A673 (cell line): ENCODE measurements around the gene SEMA3E. TPM values are rescaled to one million over a fixed set of nuclear protein-coding genes. Genes with fewer than 3 reads are reported as not detected.
A peak's percentile ranks its signal among the peaks of the same experiment; 100 is the strongest.

Experiments
- BruUV-seq: library from RNA; stranded (reverse); fragments of 400-500 nt; replicated peaks from 2 replicates; lab custom pipeline; 2021; lab: Mats Ljungman, UMichigan
- CTCF ChIA-PET: fragments of 300-600 bp; sonication (Branson Sonifier 250); formaldehyde crosslinking; loops from one replicate; lab custom pipeline; 2022; ENCODE audit warnings: antibody characterized with exemption; lab: Charles Lee
- POLR2A ChIA-PET: fragments of 300-600 bp; sonication (Branson Sonifier 250); formaldehyde crosslinking; loops from one replicate; lab custom pipeline; 2022; ENCODE audit warnings: antibody characterized with exemption; ENCODE audit not compliant: low non-redundant PET; lab: Charles Lee
- DNase-seq: peaks from one replicate; pipeline ENCODE4 v3.0.0-alpha.2; 2015; ENCODE audit warnings: low spot score
- H3K27ac ChIP-seq: fragments of 200-600 bp; sonication (generic); 2 replicates; pipeline ENCODE4 v1.5.1; 2016; ENCODE audit warnings: mixed run types, low read depth, mild to moderate bottlenecking, mixed read lengths, antibody characterized with exemption, low read length; ENCODE audit not compliant: poor library complexity, severe bottlenecking
- H3K27me3 ChIP-seq: fragments of 200-600 bp; sonication (generic); replicated peaks from 2 replicates; pipeline ENCODE4 v1.6.1; 2017; ENCODE audit warnings: mixed run types, low read depth, mild to moderate bottlenecking, mixed read lengths, antibody characterized with exemption, low read length; ENCODE audit not compliant: insufficient read depth, poor library complexity
- H3K36me3 ChIP-seq: fragments of 200-600 bp; sonication (generic); 2 replicates; pipeline ENCODE4 v1.6.1; 2016; ENCODE audit warnings: mixed run types, mild to moderate bottlenecking, mixed read lengths, antibody characterized with exemption, low read length; ENCODE audit not compliant: insufficient read depth, poor library complexity, severe bottlenecking
- H3K4me1 ChIP-seq: fragments of 200-600 bp; sonication (generic); 2 replicates; pipeline ENCODE4 v1.6.1; 2017; ENCODE audit warnings: mixed run types, mild to moderate bottlenecking, mixed read lengths, antibody characterized with exemption, low read length; ENCODE audit not compliant: insufficient read depth, poor library complexity, severe bottlenecking
- H3K4me3 ChIP-seq: fragments of 200-600 bp; sonication (generic); 2 replicates; pipeline ENCODE4 v1.5.1; 2016; ENCODE audit warnings: low read depth, mixed run types, mild to moderate bottlenecking, mixed read lengths, low read length; ENCODE audit not compliant: poor library complexity, severe bottlenecking
- H3K9me3 ChIP-seq: fragments of 200-600 bp; sonication (generic); 2 replicates; pipeline ENCODE4 v1.6.1; 2016; ENCODE audit warnings: mixed run types, low read depth, mild to moderate bottlenecking, mixed read lengths, antibody characterized with exemption, low read length; ENCODE audit not compliant: poor library complexity, severe bottlenecking
- CTCF ChIP-seq: fragments of 300-800, 200-600 bp; sonication (generic); conservative IDR thresholded peaks from 2 replicates; pipeline ENCODE4 v1.5.1; 2017; ENCODE audit warnings: low read depth, mild to moderate bottlenecking, antibody characterized with exemption, low read length, moderate library complexity, mixed read lengths
- EZH2 ChIP-seq: fragments of 200-600 bp; sonication (generic); IDR thresholded peaks from 2 replicates; pipeline ENCODE4 v1.6.1; 2017; ENCODE audit warnings: borderline replicate concordance, low read depth, mild to moderate bottlenecking, mixed read lengths, antibody characterized with exemption, low read length; ENCODE audit not compliant: poor library complexity, severe bottlenecking
- intact Hi-C: fragments of 100-400 bp; cut with micrococcal nuclease; formaldehyde crosslinking; loops from one replicate; pipeline ENCODE4 v1.10.0; 2022; ENCODE audit not compliant: unreplicated experiment
- total RNA-seq: library from RNA; stranded (reverse); gene quantifications from 2 replicates; pipeline ENCODE4 v1.2.3, GENCODE V29; 2021

The SEMA3E gene
- total RNA-seq, 1 experiment from 2014 or later, result not detected

DNA sequence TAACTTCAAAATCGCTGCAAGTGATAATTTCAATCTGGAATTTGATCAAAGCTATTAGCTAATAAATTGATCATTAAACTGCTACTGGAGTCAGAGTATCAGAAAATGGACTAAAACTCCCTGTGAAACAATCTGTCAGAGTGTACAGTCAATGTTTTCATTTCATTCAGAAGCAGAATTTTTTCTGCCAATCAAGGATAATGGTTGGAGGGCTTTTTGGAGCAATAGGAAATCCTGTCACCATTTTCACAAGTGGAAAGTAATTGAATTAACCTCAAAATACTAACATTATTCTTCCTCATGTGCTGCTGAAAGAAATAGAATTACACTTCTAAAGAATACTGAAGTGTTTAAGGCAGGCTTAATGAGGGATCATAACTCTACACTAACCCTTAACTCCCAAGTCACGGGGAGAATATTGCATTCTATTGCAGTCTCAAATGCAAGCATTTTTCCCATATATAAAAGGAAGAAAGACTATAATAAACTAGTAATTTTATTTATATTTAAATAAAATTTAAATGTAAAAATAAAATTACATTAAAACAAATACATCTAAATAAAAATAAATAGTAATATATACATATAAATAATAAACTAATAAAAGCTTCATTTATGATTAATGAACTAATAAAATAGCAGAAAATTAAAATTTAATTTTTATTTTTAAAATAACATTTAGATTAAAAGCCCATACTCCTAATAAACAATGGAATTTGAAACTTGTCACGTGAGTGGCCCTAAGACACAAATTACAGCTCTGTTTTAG is 67.1 kb downstream of the SEMA3E start:
- no peaks in the 10 kb centered on the region for H3K9me3 ChIP-seq
- peak; percentile 7 for DNase-seq
- no peak for TF ChIP-seq CTCF
- TF ChIP-seq EZH2, result no peak
- H3K4me3 ChIP-seq, result no peak overlapping the region
- intact Hi-C loops, result no loop called here
- H3K36me3 ChIP-seq, result no peaks in the 10 kb centered on the region
- POLR2A ChIA-PET, result no interaction called here
- no TSS peak for BruUV-seq
- CTCF ChIA-PET, result no interaction called here
- peaks cover 16% of the 10 kb centered on the region for H3K27me3 ChIP-seq
- no peaks in the 10 kb centered on the region for H3K4me1 ChIP-seq
- H3K27ac ChIP-seq, result no peak overlapping the region

DNA sequence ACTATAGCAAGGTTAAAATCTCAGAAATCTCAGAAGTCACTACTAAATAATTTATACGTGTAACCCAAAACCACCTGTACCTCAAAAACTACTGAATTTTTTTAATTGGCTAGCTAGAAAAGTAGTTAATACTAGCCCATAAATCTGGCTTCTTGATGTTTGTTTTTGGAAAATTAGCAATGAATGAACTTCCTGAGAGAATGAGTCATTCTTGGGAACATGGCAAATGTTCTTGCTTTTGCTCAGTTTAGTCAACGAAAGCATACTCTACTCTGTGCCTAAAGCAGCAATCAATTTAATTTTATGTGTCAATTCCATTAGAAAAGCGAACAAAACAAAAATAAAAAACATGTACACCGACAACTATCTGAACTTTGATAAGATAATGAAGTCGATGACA is 69.2 kb downstream of the SEMA3E start:
- H3K9me3 ChIP-seq, result no peaks in the 10 kb centered on the region
- POLR2A ChIA-PET, result interaction anchor here (0.6 kb wide), 1 partner anchor 909 kb away, joined by 3 read pairs; no protein-coding TSS in a partner anchor
- no TSS peak for BruUV-seq

GRCh38 chr7:83575436-83575835 is 73.5 kb downstream of the SEMA3E start:
- intact Hi-C loops, result no loop called here
- ChIA-PET POLR2A (no interaction called here), CTCF (no interaction called here)

More for the DNA sequence above, 69.2 kb downstream of the SEMA3E start:
- no peaks in the 10 kb centered on the region for H3K4me1 ChIP-seq
- H3K4me3 ChIP-seq, result no peak overlapping the region
- no peak overlapping the region for H3K27ac ChIP-seq
- intact Hi-C loops, result no loop called here
- peak; percentile 4 for DNase-seq
- CTCF ChIA-PET, result no interaction called here
- no peaks in the 10 kb centered on the region for H3K36me3 ChIP-seq
- peaks cover 24% of the 10 kb centered on the region for H3K27me3 ChIP-seq
- TF ChIP-seq CTCF (no peak), EZH2 (no peak)

More at GRCh38 chr7:83575436-83575835, 73.5 kb downstream of the SEMA3E start:
- peaks cover 35% of the 10 kb centered on the region for H3K27me3 ChIP-seq
- no peaks in the 10 kb centered on the region for H3K4me1 ChIP-seq
- no TSS peak for BruUV-seq
- no peaks in the 10 kb centered on the region for H3K9me3 ChIP-seq
- H3K27ac ChIP-seq, result no peak overlapping the region
- TF ChIP-seq EZH2, result no peak
- TF ChIP-seq CTCF, result no peak
- no peaks in the 10 kb centered on the region for H3K36me3 ChIP-seq
- no peak for DNase-seq
- H3K4me3 ChIP-seq, result no peak overlapping the region
